ENCODE results near the gene PCARE. TPM values are rescaled to one million over a fixed set of nuclear protein-coding genes. Genes with fewer than 3 reads are reported as not detected.
A peak's percentile ranks its signal among the peaks of the same experiment; 100 is the strongest.

Gene PCARE
- total RNA-seq, 1 donor, result under 0.01 TPM

GRCh38 chr2:29114946-29115609 is 40.8 kb upstream of the PCARE start, which contains the start of gene CLIP4:
CLIP4 (plus strand) TSS chr2:29115415; CDS start chr2:29121389, 5,974 bp downstream.
- TF ChIP-seq CTCF (IDR thresholded peaks at IDR 0.05; ENCODE audit: insufficient read depth, low read length), result no peak
- H3K4me3 ChIP-seq (ENCODE audit: low read depth, low read length), result peak within 1 kb of the TSS; percentile 68
- peak; percentile 68 for DNase-seq (ENCODE audit: low read depth)

- no peak for TF ChIP-seq CTCF (IDR thresholded peaks at IDR 0.05; ENCODE audit: insufficient read depth, low read length)
- peak overlapping the region; percentile 68 for H3K4me3 ChIP-seq (ENCODE audit: low read depth, low read length)
- DNase-seq (ENCODE audit: low read depth), result no peak
Observed at GRCh38 chr2:29114586-29114945, 40.2 kb upstream of the PCARE start.

- peak; percentile 85 for DNase-seq (ENCODE audit: low read depth)
- H3K4me3 ChIP-seq (ENCODE audit: low read depth, low read length), result no peak overlapping the region
- no peak for TF ChIP-seq CTCF (IDR thresholded peaks at IDR 0.05; ENCODE audit: insufficient read depth, low read length)
Observed at GRCh38 chr2:29113891-29114321, 39.6 kb upstream of the PCARE start.

GRCh38 chr2:29113027-29113686 is 38.8 kb upstream of the PCARE start:
- no peak overlapping the region for H3K4me3 ChIP-seq (ENCODE audit: low read depth, low read length)
- TF ChIP-seq CTCF (IDR thresholded peaks at IDR 0.05; ENCODE audit: insufficient read depth, low read length), result no peak
- peak; percentile 46 for DNase-seq (ENCODE audit: low read depth)

GRCh38 chr2:29112379-29112778 is 38.1 kb upstream of the PCARE start:
- TF ChIP-seq CTCF (IDR thresholded peaks at IDR 0.05; ENCODE audit: insufficient read depth, low read length), result no peak
- no peak for DNase-seq (ENCODE audit: low read depth)
- H3K4me3 ChIP-seq (ENCODE audit: low read depth, low read length), result no peak overlapping the region

- TF ChIP-seq CTCF (IDR thresholded peaks at IDR 0.05; ENCODE audit: insufficient read depth, low read length), result no peak
- peak; percentile 17 for DNase-seq (ENCODE audit: low read depth)
- H3K4me3 ChIP-seq (ENCODE audit: low read depth, low read length), result no peak overlapping the region
Observed at GRCh38 chr2:29110916-29111535, 36.7 kb upstream of the PCARE start.
